ENCODE data around the gene PPP2R5B.

DNA sequence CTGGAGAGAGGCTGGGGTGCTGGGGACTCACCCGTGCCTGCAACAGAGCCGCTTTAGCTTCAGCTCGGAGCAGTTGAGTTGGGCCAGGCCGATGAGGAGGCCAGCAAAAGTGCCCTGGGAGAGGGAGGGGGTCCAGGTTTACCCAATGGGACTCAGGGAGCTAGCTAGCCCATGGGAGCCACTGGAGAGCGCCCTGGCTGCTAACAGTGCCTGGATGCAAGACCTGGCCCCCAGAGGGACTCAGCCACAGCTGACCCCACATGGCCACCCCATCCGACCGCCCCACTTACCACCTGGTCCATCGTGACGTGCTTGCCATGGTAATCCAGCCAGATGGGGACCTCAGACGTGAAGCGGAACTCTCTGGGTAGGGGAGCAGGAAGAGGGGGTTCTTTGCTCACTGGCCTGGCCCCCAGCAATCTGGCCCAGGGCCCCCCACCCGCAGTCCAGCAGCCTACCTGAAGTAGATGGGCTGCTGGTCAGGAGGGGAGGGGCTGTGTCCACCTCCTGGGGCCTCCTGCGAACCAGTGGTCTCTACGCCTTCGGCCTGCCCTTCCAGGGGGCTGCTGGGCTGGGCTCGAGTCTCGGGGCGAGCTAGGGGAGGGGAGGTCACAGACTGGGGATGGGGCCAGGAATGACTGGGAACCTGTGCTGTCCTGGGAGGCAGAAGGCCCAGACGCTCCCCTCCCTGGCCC, 27.0 kb upstream of the PPP2R5B start:
- TF ChIP-seq POLR2AphosphoS5 (IDR thresholded peaks at IDR 0.05; ENCODE audit: low read depth), result no peak
- TF ChIP-seq, protein P1, sequence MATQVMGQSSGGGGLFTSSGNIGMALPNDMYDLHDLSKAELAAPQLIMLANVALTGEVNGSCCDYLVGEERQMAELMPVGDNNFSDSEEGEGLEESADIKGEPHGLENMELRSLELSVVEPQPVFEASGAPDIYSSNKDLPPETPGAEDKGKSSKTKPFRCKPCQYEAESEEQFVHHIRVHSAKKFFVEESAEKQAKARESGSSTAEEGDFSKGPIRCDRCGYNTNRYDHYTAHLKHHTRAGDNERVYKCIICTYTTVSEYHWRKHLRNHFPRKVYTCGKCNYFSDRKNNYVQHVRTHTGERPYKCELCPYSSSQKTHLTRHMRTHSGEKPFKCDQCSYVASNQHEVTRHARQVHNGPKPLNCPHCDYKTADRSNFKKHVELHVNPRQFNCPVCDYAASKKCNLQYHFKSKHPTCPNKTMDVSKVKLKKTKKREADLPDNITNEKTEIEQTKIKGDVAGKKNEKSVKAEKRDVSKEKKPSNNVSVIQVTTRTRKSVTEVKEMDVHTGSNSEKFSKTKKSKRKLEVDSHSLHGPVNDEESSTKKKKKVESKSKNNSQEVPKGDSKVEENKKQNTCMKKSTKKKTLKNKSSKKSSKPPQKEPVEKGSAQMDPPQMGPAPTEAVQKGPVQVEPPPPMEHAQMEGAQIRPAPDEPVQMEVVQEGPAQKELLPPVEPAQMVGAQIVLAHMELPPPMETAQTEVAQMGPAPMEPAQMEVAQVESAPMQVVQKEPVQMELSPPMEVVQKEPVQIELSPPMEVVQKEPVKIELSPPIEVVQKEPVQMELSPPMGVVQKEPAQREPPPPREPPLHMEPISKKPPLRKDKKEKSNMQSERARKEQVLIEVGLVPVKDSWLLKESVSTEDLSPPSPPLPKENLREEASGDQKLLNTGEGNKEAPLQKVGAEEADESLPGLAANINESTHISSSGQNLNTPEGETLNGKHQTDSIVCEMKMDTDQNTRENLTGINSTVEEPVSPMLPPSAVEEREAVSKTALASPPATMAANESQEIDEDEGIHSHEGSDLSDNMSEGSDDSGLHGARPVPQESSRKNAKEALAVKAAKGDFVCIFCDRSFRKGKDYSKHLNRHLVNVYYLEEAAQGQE (IDR thresholded peaks at IDR 0.05; ENCODE audit: insufficient replicate concordance, low read depth), result no peak
